ENCODE measurements around the gene BCL2L11. TPM values are rescaled to one million over a fixed set of nuclear protein-coding genes. Genes with fewer than 3 reads are reported as not detected.

The BCL2L11 gene
- total RNA-seq, 1 donor from 2014 or later: 3.5 TPM

DNA sequence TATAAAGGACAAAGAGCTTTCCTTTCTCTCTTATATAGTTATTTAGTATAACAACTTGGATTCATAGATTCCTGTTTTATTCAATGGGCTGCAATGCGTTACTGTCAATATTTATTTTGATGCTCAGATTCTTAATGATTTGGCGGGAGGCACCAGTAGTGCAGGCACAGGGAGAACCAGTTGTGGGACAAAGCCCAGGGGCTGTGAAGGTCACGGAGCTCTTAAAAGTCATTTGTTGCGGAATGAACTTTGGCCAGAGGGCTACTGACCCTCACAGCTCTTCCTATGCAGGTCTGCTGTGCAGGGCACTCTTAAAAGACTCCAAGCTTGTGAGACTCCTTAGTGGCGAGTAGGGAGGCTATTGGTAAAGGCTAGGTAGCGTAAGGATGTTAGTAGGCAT lies 34.0 kb downstream of the BCL2L11 start:
- no peak for DNase-seq (ENCODE audit: low read depth)

DNA sequence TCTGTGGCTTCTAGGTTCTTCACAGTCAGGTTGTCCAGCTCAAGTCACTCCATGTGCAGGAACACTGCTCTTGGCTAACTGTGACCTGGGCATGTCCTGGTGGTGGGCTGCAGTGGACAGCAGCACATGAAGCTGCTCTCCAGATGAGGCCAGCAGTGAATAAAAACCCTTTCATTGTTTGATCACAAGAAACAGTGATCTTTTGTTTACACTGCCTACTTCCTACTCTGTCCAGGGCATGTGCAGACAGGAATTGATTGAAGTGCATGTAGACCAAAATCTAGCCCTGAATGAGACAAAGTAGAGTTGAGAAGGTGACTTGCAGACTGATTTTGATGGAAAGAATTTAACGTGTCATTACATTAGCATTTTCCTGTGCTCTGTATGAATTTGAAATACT lies 34.9 kb downstream of the BCL2L11 start:
- no peak for TF ChIP-seq CTCF (conservative IDR thresholded peaks at IDR 0.05; ENCODE audit: low read depth, low read length)
- DNase-seq (ENCODE audit: low read depth): no peak
- no peak overlapping the region for H3K4me3 ChIP-seq (ENCODE audit: low read depth, low read length)

More for the DNA sequence above, 34.0 kb downstream of the BCL2L11 start:
- TF ChIP-seq CTCF (conservative IDR thresholded peaks at IDR 0.05; ENCODE audit: low read depth, low read length): no peak
- H3K4me3 ChIP-seq (ENCODE audit: low read depth, low read length): no peak overlapping the region

GRCh38 chr2:111156529-111156928 lies 35.8 kb downstream of the BCL2L11 start:
- TF ChIP-seq CTCF (conservative IDR thresholded peaks at IDR 0.05; ENCODE audit: low read depth, low read length): no peak
- DNase-seq (ENCODE audit: low read depth): no peak
- H3K4me3 ChIP-seq (ENCODE audit: low read depth, low read length): no peak overlapping the region

- no peak for DNase-seq (ENCODE audit: low read depth)
- no peak overlapping the region for H3K4me3 ChIP-seq (ENCODE audit: low read depth, low read length)
- TF ChIP-seq CTCF (conservative IDR thresholded peaks at IDR 0.05; ENCODE audit: low read depth, low read length): no peak
These were observed 36.5 kb downstream of the BCL2L11 start for GRCh38 chr2:111157071-111157661.

DNA sequence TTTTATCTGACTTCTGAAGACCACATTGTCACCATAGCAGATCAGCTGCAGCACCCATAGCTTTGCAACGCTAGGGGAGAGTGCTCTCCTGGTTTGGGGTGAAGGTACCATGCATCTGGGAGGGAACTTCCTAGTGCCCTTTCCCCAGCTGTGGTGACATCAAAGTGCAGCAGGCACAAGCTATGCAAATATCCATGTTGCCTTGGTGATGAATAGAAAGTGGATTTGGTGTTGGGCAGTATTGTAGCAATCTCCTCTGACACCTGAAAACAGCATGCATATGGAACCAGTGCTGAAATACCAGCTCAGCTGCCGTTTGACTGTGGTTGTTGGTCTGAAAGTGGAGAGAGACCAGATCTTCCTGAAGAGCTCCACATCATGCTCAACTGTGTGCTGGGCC lies 37.1 kb downstream of the BCL2L11 start:
- DNase-seq (ENCODE audit: low read depth): no peak
- no peak for TF ChIP-seq CTCF (conservative IDR thresholded peaks at IDR 0.05; ENCODE audit: low read depth, low read length)
- H3K4me3 ChIP-seq (ENCODE audit: low read depth, low read length): no peak overlapping the region

- DNase-seq (ENCODE audit: low read depth): no peak
- no peak overlapping the region for H3K4me3 ChIP-seq (ENCODE audit: low read depth, low read length)
- TF ChIP-seq CTCF (conservative IDR thresholded peaks at IDR 0.05; ENCODE audit: low read depth, low read length): no peak
These were observed 38.9 kb downstream of the BCL2L11 start for GRCh38 chr2:111159641-111160040.

DNA sequence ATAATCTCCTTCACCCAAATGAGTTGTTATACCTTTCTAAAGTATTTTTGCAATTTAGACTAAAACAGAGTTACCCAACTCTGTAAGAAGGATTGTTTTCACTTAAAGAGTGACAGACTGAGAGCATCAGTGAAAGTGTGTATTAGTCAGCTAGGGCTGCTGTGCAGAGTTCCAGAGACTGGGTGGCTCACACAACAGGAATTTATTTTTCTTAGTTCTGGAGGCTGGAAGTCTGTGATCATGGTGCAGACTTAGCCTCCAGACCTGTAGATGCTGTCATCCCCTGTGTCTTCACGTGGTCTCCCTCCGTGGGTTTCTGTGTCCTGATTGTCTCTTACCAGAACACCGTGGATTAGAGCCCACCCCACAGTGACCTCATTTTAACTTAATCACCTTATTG lies 40.0 kb downstream of the BCL2L11 start:
- no peak overlapping the region for H3K4me3 ChIP-seq (ENCODE audit: low read depth, low read length)
- no peak for TF ChIP-seq CTCF (conservative IDR thresholded peaks at IDR 0.05; ENCODE audit: low read depth, low read length)
- peak; percentile 60 for DNase-seq (ENCODE audit: low read depth)

Measured in epithelial cell of proximal tubule (primary cell).